Heart left ventricle (tissue), 13 donors: ENCODE measurements around the gene CELF2.

Experiments used
- CTCF ChIP-seq, 12 donors: fragments of 200-600 bp; sonication (generic) in 4 of 12; IDR thresholded peaks; one replicate each; pipeline versions ENCODE4 v1.5.0 to v1.8.0; 2018 to 2022; ENCODE audit warnings: antibody characterized with exemption in 12 of 12, mild to moderate bottlenecking in 5 of 12
- POLR2A ChIP-seq, 2 donors: fragments of 450-650 bp; IDR thresholded peaks; one replicate each; pipeline ENCODE4 v1.6.1; 2017; ENCODE audit warnings: antibody characterized with exemption in 2 of 2, mild to moderate bottlenecking in 2 of 2, moderate library complexity in 2 of 2
- donor health status: ischemic (EF 13 %, LVEDD 7.1; RV severe dilation, severe dysfunction).
- donor health status: DM: no; HTN: yes; CAD: no.
- donor health status: DM: no; HTN: no; CAD: no.
- donor health status: ischemic (EF 25% LVEDD 6.9; RV normal size, moderate dysfunction).
- donor health status: ischemic (EF 25% LVEDD 5.7; RV mildly dilated, moderate dysfunction).
- donor health status: ischemic (EF 35%, LVEDD 5.7; RV mildly dilated, moderate dysfunction).
- donor health status: nonischemic (EF 11% LVEDD 7.7; RV severe dilation, severe dysfunction).
- donor health status: DM: yes; HTN: yes; CAD: no.
- donor health status: PGD.
- donor health status: ischemic (EF 29% LVEDD 5.4; RV normal size, mild dysfunction).
- donor health status: nonischemic (EF 23%, LVEDD 6.1; RV moderate dilation, normal function).

- no peak for TF ChIP-seq CTCF (IDR thresholded peaks at IDR 0.05)
- no peak for TF ChIP-seq POLR2A (IDR thresholded peaks at IDR 0.05)
These were observed 192.7 kb downstream of the CELF2 start for GRCh38 chr10:11210211-11210922.
